Kidney (tissue), 14 donors: ENCODE results near the gene MVD. TPM values are rescaled to one million over a fixed set of nuclear protein-coding genes. Genes with fewer than 3 reads are reported as not detected.

Experiments
- DNase-seq, 5 donors: peaks; one replicate each; pipeline ENCODE4 v3.0.0-alpha.2; 2013 to 2020
- FAIRE-seq: peaks from 2 replicates; lab custom pipeline; 2012; peaks lifted over from hg19 to GRCh38; lab: Jason Lieb, UNC
- H3K27ac ChIP-seq, 2 donors: one replicate each; pipeline ENCODE4 v1.7.0; 2013; ENCODE audit warnings: low read depth in 2 of 2, low read length in 2 of 2, inconsistent platforms in 1 of 2
- H3K27me3 ChIP-seq: one replicate; pipeline ENCODE4 v1.7.1; 2013; ENCODE audit warnings: low read length, inconsistent platforms; ENCODE audit not compliant: control insufficient read depth, insufficient read depth
- H3K36me3 ChIP-seq, 3 donors: one replicate each; pipeline versions ENCODE4 v1.7.0 to v1.7.1; 2013; ENCODE audit warnings: low read length in 3 of 3, control low read depth in 1 of 3, inconsistent platforms in 1 of 3; ENCODE audit not compliant: insufficient read depth in 3 of 3, control insufficient read depth in 2 of 3
- H3K4me1 ChIP-seq, 3 donors: one replicate each; pipeline versions ENCODE4 v1.7.0 to v1.7.1; 2013; ENCODE audit warnings: low read length in 3 of 3, inconsistent platforms in 1 of 3, low read depth in 1 of 3; ENCODE audit not compliant: control insufficient read depth in 2 of 3, insufficient read depth in 2 of 3
- H3K4me3 ChIP-seq, 3 donors: one replicate each; pipeline versions ENCODE4 v1.7.0 to v1.8.1; 2013; ENCODE audit warnings: low read length in 3 of 3, control low read depth in 1 of 3, inconsistent platforms in 1 of 3
- H3K9ac ChIP-seq, 3 donors: one replicate each; pipeline versions ENCODE4 v1.7.0 to v1.7.1; 2013; ENCODE audit warnings: low read length in 3 of 3, control low read depth in 1 of 3, inconsistent platforms in 1 of 3
- H3K9me3 ChIP-seq, 3 donors: one replicate each; pipeline versions ENCODE4 v1.7.0 to v1.7.1; 2013; ENCODE audit warnings: low read length in 3 of 3, control low read depth in 1 of 3, inconsistent platforms in 1 of 3; ENCODE audit not compliant: control insufficient read depth in 2 of 3, insufficient read depth in 1 of 3
- CTCF ChIP-seq: IDR thresholded peaks from 3 replicates; pipeline ENCODE4 v1.5.1; 2012; ENCODE audit warnings: mild to moderate bottlenecking, moderate library complexity, borderline replicate concordance; ENCODE audit not compliant: insufficient read depth; ENCODE audit errors: extremely low read depth
- intact Hi-C: fragments of 100-400 bp; cut with DNase I; formaldehyde crosslinking; loops from one replicate; pipeline ENCODE4 v1.11.1; 2022
- polyA plus RNA-seq: library from polyadenylated mRNA; stranded (reverse); fragments of 350-450 nt; fragmentation: Illumina TruSeq; extraction: RNeasy Lipid Tissue Mini Kit (QIAGEN cat#74804); gene quantifications from one replicate; pipeline ENCODE4 v1.2.3, GENCODE V29; 2014; ENCODE audit warnings: low read depth, low replicate concordance; ENCODE audit not compliant: insufficient read depth
- total RNA-seq: library from RNA; stranded (reverse); fragmentation: NEBNext Ultra II Directional; extraction: Animal tissue kit (Norgen Biotek cat#: 25700); gene quantifications from one replicate; pipeline ENCODE4 v1.2.1, GENCODE V29; 2021
- donor health status: control.
- donor health status: control.
- donor health status: control.
- donor health status: control.
- donor health status: control.
- donor health status: DM: yes; HTN: yes; CAD: no.
- donor health status: Normal renal cell carcinoma (clear cell type).

MVD gene
- total and polyA plus RNA-seq, 2 donors from 2014 or later, result 35.4 to 48.9 TPM

- H3K9me3 ChIP-seq, result no peaks in the 10 kb centered on the region
- H3K4me1 ChIP-seq, result peaks cover 0 to under 1% (median 0%) of the 10 kb centered on the region in 3 donors
- no peaks in the 10 kb centered on the region for H3K27me3 ChIP-seq
- TF ChIP-seq CTCF, result no peak
- H3K9ac ChIP-seq, result no peak overlapping the region
- H3K36me3 ChIP-seq, result peaks cover 0 to 3% (median 0%) of the 10 kb centered on the region in 3 donors
- FAIRE-seq (no peak), DNase-seq (no peak)
- intact Hi-C loops, result no loop called here
- no peak overlapping the region for H3K4me3 ChIP-seq
- no peak overlapping the region for H3K27ac ChIP-seq
Observed at GRCh38 chr16:88656291-88656980, 6.5 kb downstream of the MVD start.

GRCh38 chr16:88655733-88656281 is 7.1 kb downstream of the MVD start:
- intact Hi-C loops, result no loop called here
- Histone ChIP-seq H3K27me3 (no peaks in the 10 kb centered on the region), H3K27ac (no peak overlapping the region), H3K36me3 (peaks cover 0 to 3% (median 0%) of the 10 kb centered on the region in 3 donors), H3K4me1 (peaks cover 0 to 5% (median 0%) of the 10 kb centered on the region in 3 donors), H3K9me3 (no peaks in the 10 kb centered on the region), H3K9ac (no peak overlapping the region), H3K4me3 (no peak overlapping the region)
- no peak for TF ChIP-seq CTCF
- FAIRE-seq, result no peak
- DNase-seq, result no peak

GRCh38 chr16:88655053-88655732 is 7.7 kb downstream of the MVD start:
- peak in 1 of 5 donors; percentile 72 for DNase-seq
- H3K9me3 ChIP-seq, result no peaks in the 10 kb centered on the region
- TF ChIP-seq CTCF, result no peak
- intact Hi-C loops, result no loop called here
- H3K36me3 ChIP-seq, result peaks cover 0 to 3% (median 0%) of the 10 kb centered on the region in 3 donors
- no peak overlapping the region for H3K27ac ChIP-seq
- peaks cover 0 to 5% (median 1%) of the 10 kb centered on the region in 3 donors for H3K4me1 ChIP-seq
- no peak for FAIRE-seq
- no peak overlapping the region for H3K4me3 ChIP-seq
- no peak overlapping the region for H3K9ac ChIP-seq
- no peaks in the 10 kb centered on the region for H3K27me3 ChIP-seq
